Testis (tissue), 2 donors: ENCODE measurements around the gene NDST1.

Source experiments
- POLR2A ChIP-seq: fragments of 450-650 bp; IDR thresholded peaks from one replicate; pipeline ENCODE4 v1.6.1; 2017; ENCODE audit warnings: antibody characterized with exemption, mild to moderate bottlenecking, moderate library complexity
- TF ChIP-seq, protein P1 (sequence below), 3 experiments: fragments of 450-650 bp in 2 of 3; fragments of 200-600 bp in 1 of 3; sonication (generic) in 1 of 3; IDR thresholded peaks; one replicate each; pipeline ENCODE4 v1.5.1; 2016 to 2019; ENCODE audit warnings: antibody characterized with exemption in 3 of 3, mild to moderate bottlenecking in 2 of 3, moderate library complexity in 1 of 3

GRCh38 chr5:150571836-150572235 lies 63.9 kb downstream of the NDST1 start:
- TF ChIP-seq, protein P1, sequence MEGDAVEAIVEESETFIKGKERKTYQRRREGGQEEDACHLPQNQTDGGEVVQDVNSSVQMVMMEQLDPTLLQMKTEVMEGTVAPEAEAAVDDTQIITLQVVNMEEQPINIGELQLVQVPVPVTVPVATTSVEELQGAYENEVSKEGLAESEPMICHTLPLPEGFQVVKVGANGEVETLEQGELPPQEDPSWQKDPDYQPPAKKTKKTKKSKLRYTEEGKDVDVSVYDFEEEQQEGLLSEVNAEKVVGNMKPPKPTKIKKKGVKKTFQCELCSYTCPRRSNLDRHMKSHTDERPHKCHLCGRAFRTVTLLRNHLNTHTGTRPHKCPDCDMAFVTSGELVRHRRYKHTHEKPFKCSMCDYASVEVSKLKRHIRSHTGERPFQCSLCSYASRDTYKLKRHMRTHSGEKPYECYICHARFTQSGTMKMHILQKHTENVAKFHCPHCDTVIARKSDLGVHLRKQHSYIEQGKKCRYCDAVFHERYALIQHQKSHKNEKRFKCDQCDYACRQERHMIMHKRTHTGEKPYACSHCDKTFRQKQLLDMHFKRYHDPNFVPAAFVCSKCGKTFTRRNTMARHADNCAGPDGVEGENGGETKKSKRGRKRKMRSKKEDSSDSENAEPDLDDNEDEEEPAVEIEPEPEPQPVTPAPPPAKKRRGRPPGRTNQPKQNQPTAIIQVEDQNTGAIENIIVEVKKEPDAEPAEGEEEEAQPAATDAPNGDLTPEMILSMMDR (IDR thresholded peaks at IDR 0.05), result no peak
- no peak for TF ChIP-seq POLR2A
